ENCODE measurements around the gene ALDH7A1.

GRCh38 chr5:126492939-126493338 lies 102.1 kb downstream of the ALDH7A1 start:
- TF ChIP-seq MAX (IDR thresholded peaks at IDR 0.05; ENCODE audit: low read depth, low read length) (no peak), POLR2A (IDR thresholded peaks at IDR 0.05; ENCODE audit: extremely low read depth, insufficient read length) (no peak), MYC (IDR thresholded peaks at IDR 0.05; ENCODE audit: low read depth, low read length) (no peak)
- TF ChIP-seq, protein P1, sequence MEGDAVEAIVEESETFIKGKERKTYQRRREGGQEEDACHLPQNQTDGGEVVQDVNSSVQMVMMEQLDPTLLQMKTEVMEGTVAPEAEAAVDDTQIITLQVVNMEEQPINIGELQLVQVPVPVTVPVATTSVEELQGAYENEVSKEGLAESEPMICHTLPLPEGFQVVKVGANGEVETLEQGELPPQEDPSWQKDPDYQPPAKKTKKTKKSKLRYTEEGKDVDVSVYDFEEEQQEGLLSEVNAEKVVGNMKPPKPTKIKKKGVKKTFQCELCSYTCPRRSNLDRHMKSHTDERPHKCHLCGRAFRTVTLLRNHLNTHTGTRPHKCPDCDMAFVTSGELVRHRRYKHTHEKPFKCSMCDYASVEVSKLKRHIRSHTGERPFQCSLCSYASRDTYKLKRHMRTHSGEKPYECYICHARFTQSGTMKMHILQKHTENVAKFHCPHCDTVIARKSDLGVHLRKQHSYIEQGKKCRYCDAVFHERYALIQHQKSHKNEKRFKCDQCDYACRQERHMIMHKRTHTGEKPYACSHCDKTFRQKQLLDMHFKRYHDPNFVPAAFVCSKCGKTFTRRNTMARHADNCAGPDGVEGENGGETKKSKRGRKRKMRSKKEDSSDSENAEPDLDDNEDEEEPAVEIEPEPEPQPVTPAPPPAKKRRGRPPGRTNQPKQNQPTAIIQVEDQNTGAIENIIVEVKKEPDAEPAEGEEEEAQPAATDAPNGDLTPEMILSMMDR (IDR thresholded peaks at IDR 0.05; ENCODE audit: low read depth, low read length), result peak; percentile 18

All from NB4 (cell line).